Measurements from ENCODE around the gene FCHSD2.

FCHSD2 gene

DNA sequence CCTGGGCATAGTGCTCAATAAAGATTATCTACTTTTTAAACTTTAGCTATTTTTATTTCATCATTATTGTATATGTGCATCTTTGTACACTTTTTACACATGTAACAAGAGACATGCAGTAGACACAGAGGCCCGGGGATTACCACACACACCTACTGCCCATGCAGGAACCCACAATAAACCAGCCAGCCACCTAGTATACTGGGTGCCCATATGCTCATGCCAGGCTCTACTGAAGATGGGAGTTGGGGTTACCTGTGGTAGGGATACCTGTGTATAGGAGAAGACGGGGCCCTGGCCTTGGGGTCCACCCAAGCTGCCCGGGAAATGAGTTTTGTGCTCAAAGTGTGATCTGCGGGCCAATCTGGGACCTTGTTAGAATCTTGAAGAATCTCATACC is 44.8 kb upstream of the FCHSD2 start:
- no peak for DNase-seq (ENCODE audit: low read depth)
- TF ChIP-seq, protein P1, sequence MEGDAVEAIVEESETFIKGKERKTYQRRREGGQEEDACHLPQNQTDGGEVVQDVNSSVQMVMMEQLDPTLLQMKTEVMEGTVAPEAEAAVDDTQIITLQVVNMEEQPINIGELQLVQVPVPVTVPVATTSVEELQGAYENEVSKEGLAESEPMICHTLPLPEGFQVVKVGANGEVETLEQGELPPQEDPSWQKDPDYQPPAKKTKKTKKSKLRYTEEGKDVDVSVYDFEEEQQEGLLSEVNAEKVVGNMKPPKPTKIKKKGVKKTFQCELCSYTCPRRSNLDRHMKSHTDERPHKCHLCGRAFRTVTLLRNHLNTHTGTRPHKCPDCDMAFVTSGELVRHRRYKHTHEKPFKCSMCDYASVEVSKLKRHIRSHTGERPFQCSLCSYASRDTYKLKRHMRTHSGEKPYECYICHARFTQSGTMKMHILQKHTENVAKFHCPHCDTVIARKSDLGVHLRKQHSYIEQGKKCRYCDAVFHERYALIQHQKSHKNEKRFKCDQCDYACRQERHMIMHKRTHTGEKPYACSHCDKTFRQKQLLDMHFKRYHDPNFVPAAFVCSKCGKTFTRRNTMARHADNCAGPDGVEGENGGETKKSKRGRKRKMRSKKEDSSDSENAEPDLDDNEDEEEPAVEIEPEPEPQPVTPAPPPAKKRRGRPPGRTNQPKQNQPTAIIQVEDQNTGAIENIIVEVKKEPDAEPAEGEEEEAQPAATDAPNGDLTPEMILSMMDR (IDR thresholded peaks at IDR 0.05; ENCODE audit: low read length, missing control alignments), result no peak

DNA sequence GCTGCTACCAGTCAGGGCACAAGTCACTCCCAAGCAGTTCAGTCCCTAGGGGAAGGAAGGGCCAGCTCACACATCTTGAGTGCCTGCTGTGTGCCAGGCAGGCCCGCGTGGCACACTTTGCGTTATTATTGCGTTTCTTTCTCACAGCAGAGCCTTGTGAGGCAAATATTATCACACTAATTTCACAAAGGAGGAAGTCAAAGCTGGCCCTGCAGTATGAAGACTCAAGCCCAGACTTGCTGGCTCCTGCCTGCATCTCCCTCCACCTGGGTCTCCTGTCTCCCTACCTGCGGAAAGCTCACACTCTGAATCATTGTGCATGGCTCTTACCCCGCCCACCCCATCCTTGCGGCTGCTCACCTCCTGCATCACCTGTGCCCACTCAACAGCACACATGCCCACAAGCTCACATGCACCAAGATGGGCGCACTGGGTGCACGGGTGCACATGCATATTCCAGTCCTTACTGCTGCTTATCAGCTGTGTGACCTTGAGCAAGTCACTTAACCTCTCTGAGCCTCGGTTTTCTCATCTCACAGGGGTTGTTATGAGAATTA is 44.3 kb upstream of the FCHSD2 start:
- H3K4me3 ChIP-seq (replicated peaks; ENCODE audit: low read depth, low read length), result no peak overlapping the region
- no peak for DNase-seq (ENCODE audit: low read depth)
- TF ChIP-seq, protein P1 (IDR thresholded peaks at IDR 0.05; ENCODE audit: low read length, missing control alignments), result no peak

More for the DNA sequence above, 44.8 kb upstream of the FCHSD2 start:
- H3K4me3 ChIP-seq (replicated peaks; ENCODE audit: low read depth, low read length), result no peak overlapping the region

GRCh38 chr11:73185680-73186293 is 43.7 kb upstream of the FCHSD2 start:
- DNase-seq (ENCODE audit: low read depth), result peak; percentile 53
- TF ChIP-seq, protein P1 (IDR thresholded peaks at IDR 0.05; ENCODE audit: low read length, missing control alignments), result no peak
- H3K4me3 ChIP-seq (replicated peaks; ENCODE audit: low read depth, low read length), result no peak overlapping the region

- peak; percentile 62 for DNase-seq (ENCODE audit: low read depth)
- TF ChIP-seq, protein P1 (IDR thresholded peaks at IDR 0.05; ENCODE audit: low read length, missing control alignments), result peak; percentile 99
- H3K4me3 ChIP-seq (replicated peaks; ENCODE audit: low read depth, low read length), result no peak overlapping the region
Observed at GRCh38 chr11:73184953-73185671, 43.0 kb upstream of the FCHSD2 start.

DNA sequence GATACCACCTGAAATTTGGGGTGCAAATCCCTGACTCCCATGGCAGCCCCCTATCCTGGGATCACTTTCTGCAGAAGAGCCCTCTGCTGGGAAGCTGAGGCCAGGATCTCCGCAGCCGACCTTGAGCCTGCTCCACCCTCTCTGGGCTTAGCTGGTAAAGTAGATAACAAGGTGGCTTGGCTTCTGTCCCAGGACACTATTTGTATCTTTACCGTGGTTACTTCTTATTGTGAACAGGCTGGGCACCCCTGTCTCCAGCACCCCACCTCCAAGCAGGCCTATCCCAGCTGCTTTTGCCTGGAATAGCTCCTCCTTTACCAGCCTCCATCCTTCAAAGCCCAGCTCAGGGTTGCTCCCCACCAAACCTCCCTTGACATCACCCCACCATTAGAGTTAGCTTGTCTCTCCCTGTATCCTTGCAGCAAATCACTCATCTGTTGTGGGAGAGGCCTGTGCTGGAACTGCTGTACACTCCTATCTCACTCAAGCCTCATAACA is 40.8 kb upstream of the FCHSD2 start:
- DNase-seq (ENCODE audit: low read depth), result no peak
- TF ChIP-seq, protein P1 (IDR thresholded peaks at IDR 0.05; ENCODE audit: low read length, missing control alignments), result peak; percentile 7
- no peak overlapping the region for H3K4me3 ChIP-seq (replicated peaks; ENCODE audit: low read depth, low read length)

- H3K4me3 ChIP-seq (replicated peaks; ENCODE audit: low read depth, low read length), result no peak overlapping the region
- TF ChIP-seq, protein P1 (IDR thresholded peaks at IDR 0.05; ENCODE audit: low read length, missing control alignments), result no peak
- DNase-seq (ENCODE audit: low read depth), result no peak
Observed at GRCh38 chr11:73178681-73179080, 36.6 kb upstream of the FCHSD2 start.

Measured in fibroblast of pulmonary artery (primary cell).